HG02571 (cell line): Measurements from ENCODE around the gene ADGRV1.
"Not testable (repeated sequence)": the region's sequence is repeated elsewhere in the genome, so short reads cannot be mapped to it uniquely, and the experiment has no call there.

ENCODE experiments used
- ATAC-seq: cut with Tn5 transposase; IDR thresholded peaks from one replicate; pipeline ENCODE4 v1.9.1; 2021; ENCODE audit warnings: mild to moderate bottlenecking, moderate library complexity; ENCODE audit not compliant: unreplicated experiment

The ADGRV1 gene

DNA sequence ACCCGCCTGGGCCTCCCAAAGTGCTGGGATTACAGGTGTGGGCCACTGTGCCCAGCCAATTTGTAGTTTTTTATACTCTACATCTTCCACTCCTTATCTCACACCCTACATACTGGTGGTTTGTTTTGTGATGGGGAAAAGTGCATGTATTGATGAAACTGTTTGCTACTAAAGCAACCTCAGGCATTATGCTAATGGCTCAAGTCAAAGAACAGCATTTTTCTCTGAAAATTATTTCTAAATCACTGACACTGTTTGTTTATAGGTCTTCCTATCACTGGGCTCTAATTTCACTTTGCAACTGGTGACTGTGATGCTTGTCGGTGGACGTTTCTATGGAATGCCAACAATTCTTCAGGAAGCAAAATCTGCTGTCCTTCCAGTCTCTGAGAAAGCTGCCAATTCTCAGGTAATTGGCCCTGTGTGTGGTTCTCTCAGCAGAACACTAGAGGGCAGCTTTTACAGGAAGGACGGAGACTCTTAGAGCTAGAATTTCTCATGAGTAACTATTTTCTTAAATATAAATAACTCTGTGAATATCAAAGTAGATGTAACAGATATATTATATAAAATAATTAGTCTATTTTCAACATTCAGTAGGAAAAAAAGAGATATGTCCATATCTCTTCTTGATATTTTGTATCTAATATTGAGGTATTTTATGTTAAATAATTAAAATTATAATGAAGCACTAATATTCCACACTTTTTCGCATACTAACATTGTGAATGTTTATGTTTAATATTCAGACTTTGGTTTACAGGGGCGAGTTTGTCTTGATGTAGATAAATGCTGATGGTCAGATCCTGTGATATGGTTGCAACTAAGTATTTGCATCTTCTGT lies 244.1 kb downstream of the ADGRV1 start:
- ATAC-seq, result peak; percentile 78

DNA sequence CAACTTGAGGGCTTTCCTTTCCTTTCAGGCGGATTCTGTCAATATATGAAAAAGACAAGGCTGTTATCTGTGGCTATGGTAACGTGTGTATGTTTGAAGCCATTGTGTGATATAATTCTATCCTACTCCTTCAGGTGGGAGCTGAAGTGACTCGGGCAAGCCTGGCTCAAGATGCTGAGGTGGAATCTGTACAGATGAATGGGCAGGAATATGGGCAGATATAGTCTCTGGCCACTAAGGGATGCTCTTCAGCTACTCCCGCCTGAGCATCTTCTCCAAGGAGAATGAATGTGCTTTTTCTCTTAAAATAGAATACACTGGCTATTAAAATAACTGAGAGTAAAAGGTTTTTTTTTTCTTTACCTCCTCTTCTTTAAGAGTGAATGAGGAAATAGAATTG lies 244.8 kb downstream of the ADGRV1 start:
- ATAC-seq, result no peak

DNA sequence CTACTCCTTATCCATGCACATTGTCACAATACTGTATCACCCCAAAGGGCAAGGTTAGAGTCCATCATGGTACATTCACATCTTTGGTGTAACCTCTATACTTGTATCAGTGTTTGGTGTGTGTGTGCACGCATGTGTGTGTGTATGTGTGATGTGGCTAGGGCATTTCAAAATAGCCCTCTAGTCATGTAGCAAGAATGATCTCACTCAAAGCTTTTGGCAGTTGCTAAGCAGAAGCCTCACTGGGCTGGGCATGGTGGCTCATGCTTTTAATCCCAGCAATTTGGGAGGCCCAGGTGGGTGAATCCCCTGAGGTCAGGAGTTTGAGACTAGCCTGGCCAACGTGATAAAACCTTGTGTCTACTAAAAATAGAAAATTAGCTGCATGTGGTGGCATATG lies 245.3 kb downstream of the ADGRV1 start:
- no peak for ATAC-seq

DNA sequence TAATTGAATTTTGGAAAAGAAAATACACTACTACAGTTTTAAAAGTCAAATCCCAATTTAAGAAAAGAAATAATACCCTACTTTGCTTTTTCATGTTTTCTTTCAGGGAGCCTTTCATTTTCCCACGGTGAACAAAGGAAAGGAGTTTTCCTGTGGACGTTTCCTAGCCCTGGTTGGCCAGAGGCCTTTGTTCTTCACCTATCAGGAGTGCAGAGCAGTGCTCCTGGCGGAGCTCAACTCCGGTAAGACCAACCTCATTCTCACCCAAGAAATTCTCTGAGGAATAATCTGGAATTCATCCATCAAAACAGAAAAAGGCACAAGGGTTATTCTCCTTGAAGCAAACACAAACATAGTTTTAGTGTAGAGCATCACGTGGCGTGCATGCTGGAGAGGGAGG lies 248.9 kb downstream of the ADGRV1 start:
- no peak for ATAC-seq

DNA sequence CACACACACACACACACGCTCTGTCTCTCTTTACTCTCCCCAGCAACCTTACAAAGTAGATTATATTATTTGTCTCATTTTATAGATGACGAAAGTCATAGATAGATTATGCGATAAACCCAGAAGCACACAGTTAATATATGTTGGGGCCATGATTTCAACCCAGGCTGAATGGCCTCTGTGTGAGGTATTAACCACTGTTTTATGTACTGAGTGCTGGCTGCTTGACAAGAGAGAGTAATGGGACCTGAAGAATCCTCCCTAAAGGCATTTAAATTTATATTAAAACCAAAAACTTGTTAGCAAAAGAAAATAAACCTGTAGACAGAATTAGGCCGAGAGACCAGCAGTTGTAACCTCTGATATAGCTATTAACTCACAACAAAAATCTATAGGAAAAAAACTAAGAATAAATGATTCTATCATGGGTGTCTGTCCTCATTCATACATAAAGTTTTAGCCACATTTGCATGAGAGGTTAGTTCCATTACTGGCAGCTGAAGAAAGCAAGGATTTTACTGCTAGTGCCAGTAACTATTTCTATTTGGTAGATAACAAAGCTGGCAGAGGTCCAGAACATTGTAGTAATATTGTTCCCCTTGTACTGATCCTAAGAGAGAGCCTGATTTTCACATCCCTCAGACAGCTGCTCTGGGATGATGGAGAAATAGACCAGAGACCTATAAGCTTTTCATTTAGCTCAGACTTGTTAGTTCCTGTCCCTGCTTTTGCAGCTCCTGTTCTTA lies 250.9 kb downstream of the ADGRV1 start:
- no peak for ATAC-seq

DNA sequence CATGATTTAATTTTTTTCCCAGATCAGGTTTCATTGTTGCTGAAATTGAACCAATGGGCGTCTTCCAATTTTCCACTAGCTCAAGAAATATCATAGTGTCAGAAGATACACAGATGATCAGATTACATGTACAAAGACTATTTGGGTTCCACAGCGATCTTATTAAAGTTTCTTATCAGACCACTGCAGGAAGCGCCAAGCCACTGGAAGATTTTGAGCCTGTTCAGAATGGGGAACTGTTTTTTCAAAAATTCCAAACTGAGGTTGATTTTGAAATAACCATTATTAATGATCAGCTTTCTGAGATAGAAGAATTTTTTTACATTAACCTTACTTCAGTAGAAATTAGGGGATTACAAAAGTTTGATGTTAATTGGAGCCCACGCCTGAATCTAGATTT lies 251.6 kb downstream of the ADGRV1 start:
- no peak for ATAC-seq

DNA sequence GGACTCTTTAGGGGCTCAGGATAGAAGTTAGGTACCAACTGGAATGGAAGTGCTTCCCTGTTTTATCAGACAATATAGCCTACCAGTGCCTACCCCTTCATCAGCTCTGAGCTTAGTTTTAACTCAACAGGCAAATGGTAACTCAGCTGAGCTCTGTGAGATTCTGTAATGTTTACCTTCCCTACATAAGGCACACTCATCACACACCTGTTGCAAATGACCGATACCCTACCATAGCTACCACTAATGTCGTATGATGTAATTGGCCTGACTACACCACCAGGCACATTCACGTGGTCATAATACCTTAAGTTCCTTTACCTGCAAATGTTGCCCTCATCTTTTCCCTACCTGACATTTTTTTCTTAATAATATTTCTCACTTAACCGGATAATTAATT lies 254.8 kb downstream of the ADGRV1 start:
- no peak for ATAC-seq

DNA sequence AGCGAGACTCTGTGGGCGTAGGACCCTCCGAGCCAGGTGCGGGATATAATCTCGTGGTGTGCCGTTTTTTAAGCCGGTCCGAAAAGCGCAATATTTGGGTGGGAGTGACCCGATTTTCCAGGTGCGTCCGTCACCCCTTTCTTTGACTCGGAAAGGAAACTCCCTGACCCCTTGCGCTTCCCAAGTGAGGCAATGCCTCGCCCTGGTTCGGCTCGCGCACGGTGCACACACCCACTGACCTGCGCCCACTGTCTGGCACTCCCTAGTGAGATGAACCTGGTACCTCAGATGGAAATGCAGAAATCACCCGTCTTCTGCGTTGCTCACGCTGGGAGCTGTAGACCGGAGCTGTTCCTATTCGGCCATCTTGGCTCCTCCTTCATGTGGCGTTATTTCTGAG lies 263.5 kb downstream of the ADGRV1 start:
- not testable (repeated sequence) for ATAC-seq

DNA sequence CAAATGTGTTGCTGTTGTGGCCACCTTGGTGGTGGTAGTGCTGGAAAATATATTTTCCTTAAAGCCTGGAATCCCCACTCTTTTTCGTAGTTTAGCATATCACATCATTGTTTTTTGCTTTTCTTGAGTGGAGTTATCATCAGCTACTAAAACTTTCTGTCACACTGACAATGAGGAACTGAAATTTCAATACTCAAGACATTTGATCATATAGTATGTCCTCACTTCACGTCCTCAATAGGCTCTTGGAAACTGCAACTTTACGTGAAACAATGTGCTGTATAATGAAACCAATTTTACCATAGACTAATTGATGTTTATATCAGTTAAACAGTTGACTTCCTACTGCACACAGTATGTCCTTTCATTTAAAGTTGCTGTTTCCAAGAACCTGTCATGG lies 265.8 kb downstream of the ADGRV1 start:
- no peak for ATAC-seq

DNA sequence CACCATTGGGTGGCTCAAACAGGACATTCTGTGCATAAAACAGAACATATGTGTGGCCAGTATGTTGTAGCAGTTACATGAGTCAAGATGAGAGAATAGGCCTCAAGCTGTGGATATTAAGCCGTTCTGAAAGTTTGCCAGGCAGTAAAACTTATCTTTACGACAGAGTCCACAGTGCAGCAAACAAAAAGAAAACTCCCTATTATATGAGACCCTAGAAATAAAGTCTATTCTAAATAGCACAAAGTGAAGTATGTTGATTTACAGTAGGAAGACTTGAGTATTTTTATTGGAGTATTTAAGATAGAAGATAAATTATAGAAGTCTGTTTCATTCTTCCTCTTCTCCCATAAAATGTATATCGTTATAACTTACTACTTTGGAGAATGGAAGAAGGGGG lies 271.5 kb downstream of the ADGRV1 start:
- ATAC-seq, result no peak

DNA sequence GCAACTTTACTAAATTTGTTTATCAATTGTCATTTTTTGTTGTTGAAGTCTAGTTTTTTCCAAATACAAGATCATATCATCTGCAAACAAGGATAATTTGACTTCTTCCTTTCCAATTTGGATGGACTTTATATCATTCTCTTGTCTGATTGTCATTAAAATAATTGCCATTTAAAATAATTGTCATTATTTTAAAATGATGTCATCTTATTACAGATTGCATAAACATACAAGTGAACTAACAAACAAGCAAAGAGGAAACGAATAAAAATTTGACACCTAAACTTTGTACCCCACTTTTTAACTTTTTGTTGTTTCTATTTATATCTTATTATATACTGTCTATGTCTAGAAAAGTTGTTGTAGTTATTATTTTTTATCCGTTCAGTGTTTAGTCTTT lies 275.2 kb downstream of the ADGRV1 start:
- ATAC-seq, result no peak

DNA sequence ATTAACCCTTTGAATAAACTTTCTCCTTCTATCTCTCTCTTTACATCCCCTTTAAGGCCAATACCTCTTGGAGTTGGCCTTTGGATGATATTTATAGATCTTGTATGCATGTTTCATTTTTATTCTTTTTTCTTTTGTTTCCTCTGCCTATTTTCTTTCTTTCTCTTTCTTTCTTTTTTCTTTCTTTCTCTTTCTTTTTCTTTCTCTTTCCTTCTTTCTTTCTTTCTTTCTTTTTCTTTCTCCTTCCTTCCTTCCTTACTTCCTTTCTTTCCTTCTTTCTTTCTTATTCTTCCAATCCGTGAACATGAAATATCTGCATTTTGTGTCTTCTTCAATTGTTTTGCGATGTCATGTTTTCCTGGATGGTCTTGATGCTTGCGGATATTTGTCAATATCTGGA lies 276.1 kb downstream of the ADGRV1 start:
- no peak for ATAC-seq

DNA sequence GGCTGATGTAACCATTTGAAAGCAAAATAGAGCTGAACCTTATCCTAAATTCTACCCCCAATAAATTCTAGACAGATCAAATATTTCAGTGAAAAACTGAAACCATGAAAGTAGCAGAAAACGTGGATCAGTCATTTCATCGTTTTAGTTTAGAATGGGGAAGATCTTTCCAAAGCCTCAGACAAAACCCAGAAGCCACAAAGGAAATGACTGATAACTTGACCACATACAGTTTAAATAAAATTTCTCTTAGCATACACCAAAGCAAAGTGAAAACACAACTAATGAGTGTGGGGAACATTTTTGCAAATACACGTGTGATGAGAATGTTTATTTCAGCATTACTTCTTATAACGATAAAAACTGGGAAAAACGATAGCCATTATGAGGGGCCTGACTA lies 284.8 kb downstream of the ADGRV1 start:
- no peak for ATAC-seq

DNA sequence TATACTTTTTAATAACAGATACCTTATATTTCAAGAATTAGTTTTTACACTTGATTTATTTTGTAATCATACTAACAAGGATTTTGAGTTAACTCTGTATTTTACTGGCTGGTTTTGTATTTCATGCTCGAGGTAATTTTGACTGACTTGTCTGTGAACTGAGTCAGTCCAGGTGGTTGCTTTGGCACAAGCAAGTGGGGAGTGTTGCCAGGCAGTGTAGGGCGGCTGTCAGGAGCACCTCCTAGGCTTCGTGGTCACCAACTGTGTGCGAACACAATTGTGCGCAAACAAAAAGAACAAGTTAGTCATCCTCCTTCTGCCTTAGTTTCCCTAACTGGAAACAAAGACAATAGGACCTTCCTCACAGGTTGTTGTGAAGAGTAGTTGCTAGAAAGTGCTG lies 286.3 kb downstream of the ADGRV1 start:
- no peak for ATAC-seq

DNA sequence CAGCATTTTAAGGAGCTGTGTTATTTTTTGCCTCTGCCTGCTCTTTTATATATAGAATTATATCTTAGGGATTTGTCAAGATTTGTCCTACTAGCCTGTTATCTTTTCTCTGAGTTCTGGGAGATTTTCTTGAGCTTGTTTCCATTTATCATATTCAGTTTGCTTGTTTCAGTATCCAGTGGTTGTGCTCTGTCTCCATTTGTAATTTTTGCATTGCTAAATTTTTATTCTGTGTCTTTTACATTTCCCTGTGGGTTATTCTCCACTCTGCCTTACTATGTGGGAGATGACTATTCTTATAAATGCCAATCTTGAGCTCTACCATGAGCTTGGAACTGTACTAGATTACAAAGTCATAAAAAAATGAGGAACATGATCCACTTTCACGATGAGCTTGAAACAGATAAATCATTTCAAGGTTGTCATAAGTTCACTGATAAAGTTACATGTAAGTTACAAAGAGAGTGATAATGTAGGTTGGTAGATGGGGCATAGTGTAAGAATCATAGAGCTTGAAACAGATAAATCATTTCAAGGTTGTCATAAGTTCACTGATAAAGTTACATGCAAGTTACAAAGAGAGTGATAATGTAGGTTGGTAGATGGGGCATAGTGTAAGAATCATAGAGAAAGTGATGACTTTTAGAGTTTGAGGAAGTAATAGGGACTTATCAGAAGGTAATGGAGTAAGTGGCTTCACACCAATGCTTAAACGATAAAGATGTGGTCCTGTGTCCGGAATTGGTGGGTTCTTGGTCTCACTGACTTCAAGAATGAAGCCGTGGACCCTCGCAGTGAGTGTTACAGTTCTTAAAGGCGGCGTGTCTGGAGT lies 287.3 kb downstream of the ADGRV1 start:
- ATAC-seq, result no peak

DNA sequence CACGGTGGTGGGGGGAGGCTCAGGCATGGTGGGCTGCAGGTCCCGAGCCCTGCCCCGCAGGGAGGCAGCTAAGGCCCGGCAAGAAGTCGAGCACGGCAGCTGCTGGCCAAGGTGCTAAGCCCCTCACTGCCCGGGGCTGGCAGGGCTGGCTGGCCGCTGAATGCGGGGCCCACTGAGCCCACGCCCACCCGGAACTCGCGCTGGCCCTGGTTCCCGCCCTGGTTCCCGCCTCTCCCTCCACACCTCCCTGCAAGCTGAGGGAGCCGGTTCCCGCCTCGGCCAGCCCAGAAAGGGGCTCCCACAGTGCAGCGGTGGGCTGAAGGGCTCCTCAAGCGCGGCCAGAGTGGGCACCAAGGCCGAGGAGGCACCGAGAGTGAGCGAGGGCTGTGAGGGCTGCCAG lies 289.0 kb downstream of the ADGRV1 start:
- not testable (repeated sequence) for ATAC-seq

DNA sequence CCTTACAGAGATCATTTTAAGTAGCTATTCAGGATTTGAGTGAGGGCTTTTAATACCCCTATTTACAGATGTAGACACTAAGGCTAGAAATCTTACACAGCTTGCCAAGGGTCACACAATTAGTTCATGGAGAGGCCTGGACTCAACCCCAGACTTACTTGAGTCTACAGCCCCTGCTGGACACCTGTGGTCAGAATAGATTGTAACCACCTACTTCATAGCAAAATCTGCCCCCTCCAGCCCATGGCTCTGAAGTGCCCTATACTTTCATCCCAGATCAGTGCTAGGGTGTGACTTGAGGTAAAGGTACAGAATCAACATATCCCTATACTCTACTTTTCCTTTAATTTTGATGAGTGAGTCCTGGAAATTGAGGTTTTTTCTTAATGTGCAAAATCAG lies 291.3 kb downstream of the ADGRV1 start:
- ATAC-seq, result no peak

DNA sequence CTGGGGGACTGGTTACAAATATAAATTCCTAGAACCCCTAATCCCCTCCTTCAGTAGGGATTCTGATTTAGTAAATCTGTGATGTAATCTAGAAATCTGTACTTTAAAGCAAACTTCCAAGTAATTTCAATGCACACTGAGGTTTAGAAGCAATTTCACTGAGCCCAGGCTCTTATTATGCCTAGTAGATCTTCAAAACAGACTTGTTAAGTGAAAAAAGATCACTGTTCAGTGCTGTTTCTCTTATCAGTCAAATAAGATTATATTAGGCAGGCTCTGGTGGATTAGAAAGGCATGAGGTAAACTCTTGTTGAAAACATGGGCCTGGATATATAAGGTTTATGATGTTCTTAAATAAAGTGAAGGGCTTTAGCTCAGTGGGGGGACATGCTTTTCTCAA lies 293.9 kb downstream of the ADGRV1 start:
- ATAC-seq, result no peak

DNA sequence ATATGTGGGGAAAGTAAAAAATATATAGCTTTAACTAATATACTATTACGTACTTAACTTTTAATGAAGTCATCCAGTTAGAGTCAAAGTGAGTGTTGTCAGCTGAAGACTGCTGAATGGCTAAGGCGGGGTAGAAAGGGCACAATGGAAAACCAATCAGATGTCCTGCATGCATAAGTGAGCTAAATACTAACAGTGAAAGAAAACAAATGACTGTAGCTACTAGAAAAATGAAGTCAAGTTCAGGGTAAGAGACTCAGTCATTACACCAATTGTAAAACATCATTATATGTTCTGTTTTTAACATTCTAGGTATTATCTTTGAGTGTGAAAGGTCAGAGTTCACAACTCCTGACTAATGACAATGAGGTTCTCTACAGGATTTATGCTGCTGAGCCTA lies 295.2 kb downstream of the ADGRV1 start:
- no peak for ATAC-seq

DNA sequence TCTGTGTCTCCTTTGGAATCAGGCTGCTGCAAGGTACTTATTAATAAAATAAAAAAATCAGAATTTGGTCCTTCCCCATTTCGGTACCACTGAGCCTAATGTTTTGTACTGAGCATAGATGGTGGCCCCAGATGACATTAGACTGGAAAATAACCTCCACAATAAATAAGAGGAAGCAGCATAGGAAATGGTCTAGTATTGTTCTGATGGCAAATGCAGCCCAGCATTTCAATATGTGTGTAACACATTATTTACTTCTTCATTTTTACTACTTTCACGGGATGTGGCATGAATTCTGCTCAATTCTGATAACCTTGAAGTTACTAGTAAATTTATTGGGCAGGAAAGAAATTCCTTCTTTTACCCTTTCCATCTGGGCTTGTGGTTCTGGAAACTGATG lies 295.6 kb downstream of the ADGRV1 start:
- ATAC-seq, result no peak

DNA sequence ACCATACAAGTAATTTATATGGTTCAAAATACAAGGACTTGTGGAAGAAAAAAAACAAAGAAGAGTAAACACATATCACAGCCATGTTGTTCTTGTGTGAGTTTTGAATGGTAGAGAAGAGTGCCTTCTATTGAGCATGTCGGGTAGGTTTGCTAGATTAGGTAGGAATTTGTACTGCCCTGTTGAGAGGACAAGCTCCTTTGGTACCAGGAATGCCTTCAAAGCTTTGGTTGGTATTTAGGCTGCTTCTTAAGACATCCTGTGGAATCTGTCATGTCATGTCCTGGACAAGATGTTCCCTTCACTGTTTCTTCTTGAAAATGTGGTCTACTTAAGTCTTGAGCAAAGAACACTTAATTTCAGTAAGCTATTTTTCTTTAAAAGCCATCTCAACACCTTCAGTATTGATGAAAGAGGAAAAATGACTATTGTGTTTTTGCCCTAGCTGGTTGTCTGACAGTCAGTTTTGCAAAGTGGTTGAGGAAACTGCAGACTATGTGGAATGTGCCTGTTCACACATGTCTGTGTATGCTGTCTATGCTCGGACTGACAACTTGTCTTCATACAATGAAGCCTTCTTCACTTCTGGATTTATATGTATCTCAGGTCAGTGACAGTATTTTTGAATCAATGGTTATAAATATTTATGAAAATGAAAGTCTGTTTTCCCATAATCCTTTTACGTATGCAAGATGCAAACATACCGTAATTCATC lies 296.9 kb downstream of the ADGRV1 start:
- ATAC-seq, result no peak
